GM12865 (cell line): ENCODE measurements around the gene LAMA4.

Experiments
- DNase-seq: peaks from one replicate; pipeline ENCODE4 v3.0.0; 2010; ENCODE audit warnings: low read depth
- H3K4me3 ChIP-seq: 2 replicates; pipeline ENCODE4 v1.5.1; 2011; ENCODE audit warnings: mild to moderate bottlenecking, low read depth, low read length, control low read depth
- CTCF ChIP-seq: IDR thresholded peaks from 2 replicates; pipeline ENCODE4 v1.5.1; 2011; ENCODE audit warnings: low read length, control low read depth, low read depth, inconsistent platforms; ENCODE audit not compliant: insufficient read depth; ENCODE audit errors: missing control alignments

LAMA4 gene

DNA sequence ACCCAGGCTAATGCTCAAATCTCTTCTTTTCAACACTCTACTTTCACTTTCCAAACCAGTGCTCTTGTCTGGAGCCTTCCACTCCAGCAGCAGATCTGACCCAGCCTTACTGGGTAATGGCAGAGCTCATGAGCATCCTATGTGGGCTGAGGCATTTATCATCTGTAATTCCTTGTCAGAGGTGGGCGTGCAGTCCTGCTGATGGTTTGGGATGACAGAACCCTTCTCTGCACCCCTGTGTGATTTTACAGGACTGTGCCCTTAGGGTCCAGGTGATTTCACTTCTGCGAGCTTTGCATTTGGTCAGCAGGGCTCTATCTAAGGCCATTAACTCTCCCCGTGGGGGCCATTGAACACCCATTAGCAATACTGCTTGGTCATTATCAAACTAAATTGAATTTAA lies 55.4 kb downstream of the LAMA4 start:
- DNase-seq: no peak
- no peak overlapping the region for H3K4me3 ChIP-seq
- TF ChIP-seq CTCF: no peak

GRCh38 chr6:112198582-112198981 lies 55.8 kb downstream of the LAMA4 start:
- no peak overlapping the region for H3K4me3 ChIP-seq
- DNase-seq: no peak
- no peak for TF ChIP-seq CTCF

DNA sequence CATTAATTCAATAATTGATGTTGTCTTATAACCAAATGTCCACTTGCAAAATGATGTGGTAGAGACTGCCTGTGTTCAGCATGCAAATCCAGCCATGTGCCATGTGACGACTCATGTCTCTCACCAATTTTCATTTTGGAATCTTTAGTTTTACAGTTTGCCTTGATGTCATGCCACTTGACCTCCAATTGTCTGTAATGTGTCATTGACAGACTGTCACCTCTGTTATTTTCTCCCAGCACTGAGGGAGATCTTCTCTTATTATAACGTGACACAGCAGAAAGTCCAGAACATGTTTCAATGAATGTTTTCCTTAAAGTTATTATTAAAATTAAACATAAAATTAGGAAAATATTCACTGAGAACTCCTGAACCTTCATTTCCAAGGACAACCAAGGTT lies 56.7 kb downstream of the LAMA4 start:
- no peak for TF ChIP-seq CTCF
- no peak for DNase-seq
- no peak overlapping the region for H3K4me3 ChIP-seq

- DNase-seq: no peak
- TF ChIP-seq CTCF: no peak
- no peak overlapping the region for H3K4me3 ChIP-seq
Measured at GRCh38 chr6:112196306-112196705, 58.1 kb downstream of the LAMA4 start.

DNA sequence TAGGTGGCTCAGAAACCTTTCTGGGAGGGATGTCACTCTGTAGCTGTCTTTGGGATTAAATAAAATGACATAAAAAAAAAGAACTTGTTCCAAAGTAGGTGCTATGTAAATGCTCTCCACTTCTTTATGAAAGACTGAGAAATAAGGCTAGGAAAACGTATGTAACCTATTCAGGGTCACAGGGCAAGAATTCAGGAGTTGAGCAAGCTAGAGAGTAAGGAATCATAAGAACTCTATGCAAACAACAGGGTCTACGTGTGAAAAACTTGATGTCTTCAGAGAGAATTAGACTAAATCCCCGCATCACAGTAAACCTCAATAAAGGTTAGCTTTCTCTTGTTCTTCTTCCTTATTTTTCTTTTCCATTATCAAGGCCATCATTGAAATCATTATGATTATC lies 59.2 kb downstream of the LAMA4 start:
- H3K4me3 ChIP-seq: no peak overlapping the region
- no peak for TF ChIP-seq CTCF
- DNase-seq: no peak

DNA sequence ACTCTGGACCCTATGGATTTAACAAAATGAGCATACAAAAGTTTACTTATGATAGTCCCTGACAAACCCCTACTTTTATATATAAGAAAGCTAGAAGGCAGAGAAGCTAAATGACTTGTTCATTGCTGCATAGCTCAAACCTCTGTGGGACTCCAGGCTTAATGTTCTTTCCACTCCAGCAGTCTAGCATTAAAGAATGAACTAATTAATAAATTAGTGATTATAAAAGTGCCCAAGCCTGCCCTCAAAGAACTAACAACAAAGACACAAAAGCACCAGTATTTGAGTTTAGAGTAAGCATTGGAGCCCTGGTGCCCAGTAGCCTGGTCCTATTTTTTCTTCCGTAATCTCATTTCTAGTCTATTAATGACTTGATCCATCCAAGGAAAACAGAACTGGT lies 59.9 kb downstream of the LAMA4 start:
- H3K4me3 ChIP-seq: no peak overlapping the region
- no peak for TF ChIP-seq CTCF
- no peak for DNase-seq

DNA sequence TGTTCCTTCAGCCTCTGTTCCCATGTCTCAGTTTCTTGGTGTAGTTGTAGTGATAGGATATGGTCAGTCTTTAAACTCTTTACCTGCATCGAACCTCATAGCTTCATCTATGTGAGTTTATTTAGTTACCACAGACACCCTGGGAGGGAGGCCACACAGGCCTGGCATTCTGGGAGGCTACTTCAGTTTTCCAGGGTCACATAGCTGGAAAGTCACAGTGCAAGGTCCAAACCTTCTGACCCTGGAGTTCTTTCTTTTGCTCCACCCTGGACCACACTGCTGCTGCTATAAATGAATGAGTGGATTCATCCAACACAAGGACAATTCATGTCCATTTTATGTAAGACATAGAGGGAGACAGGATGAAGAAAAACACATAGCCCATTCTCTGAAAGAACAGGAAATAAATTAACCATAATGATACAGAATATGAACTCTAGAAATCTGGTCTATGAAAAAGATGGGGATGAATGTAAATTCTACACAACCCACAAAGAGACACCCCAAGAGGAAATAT lies 60.8 kb downstream of the LAMA4 start:
- no peak for DNase-seq
- no peak for TF ChIP-seq CTCF
- H3K4me3 ChIP-seq: no peak overlapping the region
